OCI-LY3 (cell line): ENCODE measurements around the gene ERBB4.

ENCODE experiments used
- H2AFZ ChIP-seq: fragments of 200-600, 300-600 bp; shearing (Covaris generic); 2 replicates; pipeline ENCODE4 v1.6.0; 2014; ENCODE audit warnings: antibody characterized with exemption, low read depth, low read length
- H3K27ac ChIP-seq: fragments of 200-600, 300-600 bp; sonication (generic); 2 replicates; pipeline ENCODE4 v1.5.1; 2014; ENCODE audit warnings: mild to moderate bottlenecking, low read length, moderate library complexity, mixed read lengths
- H3K27me3 ChIP-seq: fragments of 200-600, 300-600 bp; sonication (generic); 2 replicates; pipeline ENCODE4 v1.6.1; 2014; ENCODE audit warnings: low read depth, low read length, mixed read lengths
- H3K36me3 ChIP-seq: fragments of 200-600, 300-600 bp; sonication (generic); replicated peaks from 2 replicates; pipeline ENCODE3; 2014; ENCODE audit warnings: low read depth, low read length, mixed read lengths
- H3K4me1 ChIP-seq: fragments of 300-600, 200-600 bp; sonication (generic); 2 replicates; pipeline ENCODE4 v1.6.1; 2014; ENCODE audit warnings: low read length, mixed read lengths
- H3K4me2 ChIP-seq: fragments of 200-600, 300-600 bp; sonication (generic); 2 replicates; pipeline ENCODE4 v1.6.1; 2014; ENCODE audit warnings: low read length, mixed read lengths
- H3K4me3 ChIP-seq: fragments of 300-600, 200-600 bp; sonication (generic); 2 replicates; pipeline ENCODE4 v1.5.1; 2014; ENCODE audit warnings: antibody characterized with exemption, mild to moderate bottlenecking, low read length, moderate library complexity
- H3K79me2 ChIP-seq: fragments of 300-600, 200-600 bp; shearing (Covaris generic); 2 replicates; pipeline ENCODE4 v1.6.1; 2014; ENCODE audit warnings: mild to moderate bottlenecking, low read length, mixed read lengths
- H3K9ac ChIP-seq: fragments of 300-600, 200-600 bp; shearing (Covaris generic); 2 replicates; pipeline ENCODE4 v1.6.0; 2014; ENCODE audit warnings: mild to moderate bottlenecking, low read length, moderate library complexity
- H3K9me3 ChIP-seq: fragments of 200-600, 300-600 bp; shearing (Covaris generic); 2 replicates; pipeline ENCODE4 v1.6.1; 2014; ENCODE audit warnings: low read length, mixed read lengths; ENCODE audit not compliant: insufficient read depth
- H4K20me1 ChIP-seq: fragments of 200-600, 300-600 bp; sonication (generic); 2 replicates; pipeline ENCODE4 v1.6.1; 2016; ENCODE audit warnings: low read length, mixed read lengths; ENCODE audit not compliant: insufficient read depth
- CTCF ChIP-seq: fragments of 200-600, 300-600 bp; sonication (generic); IDR thresholded peaks from 2 replicates; pipeline ENCODE4 v1.5.1; 2014; ENCODE audit warnings: antibody characterized with exemption, low read length, low read depth
- EZH2phosphoT487 ChIP-seq: fragments of 200-600 bp; shearing (Covaris generic); IDR thresholded peaks from 2 replicates; pipeline ENCODE4 v1.6.1; 2018; ENCODE audit warnings: antibody characterized with exemption, mixed run types, low read depth

The ERBB4 gene

DNA sequence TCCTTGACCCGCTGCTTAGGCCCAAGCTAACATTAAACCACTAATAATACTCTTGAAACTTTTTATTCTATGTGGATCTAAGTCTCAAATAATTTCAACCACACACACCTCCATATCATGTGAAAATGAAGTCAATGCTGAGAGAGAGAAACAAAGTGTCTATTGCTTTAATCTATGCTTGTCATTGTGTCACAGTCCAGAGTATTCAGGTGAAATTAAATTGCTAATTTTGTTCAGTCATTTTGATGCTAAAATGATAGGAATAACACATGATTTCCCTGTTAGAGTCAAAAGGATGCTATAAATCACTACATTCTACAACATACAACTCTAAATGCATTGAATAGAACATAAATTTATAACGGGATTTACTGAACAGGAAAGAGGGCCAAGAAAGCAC, 195.4 kb downstream of the ERBB4 start:
- Histone ChIP-seq H3K79me2 (no peaks in the 10 kb centered on the region), H3K4me2 (no peak overlapping the region), H3K4me3 (no peak overlapping the region), H3K4me1 (no peaks in the 10 kb centered on the region), H3K27me3 (no peaks in the 10 kb centered on the region), H3K36me3 (no peaks in the 10 kb centered on the region), H3K9me3 (0 out of 2 replicates have a peak, but pooled peaks cover 6% of the 10 kb centered on the region), H4K20me1 (no peaks in the 10 kb centered on the region), H3K27ac (no peak overlapping the region), H3K9ac (no peak overlapping the region), H2AFZ (no peak overlapping the region)
- no peak for TF ChIP-seq CTCF
- TF ChIP-seq EZH2phosphoT487, result no peak

DNA sequence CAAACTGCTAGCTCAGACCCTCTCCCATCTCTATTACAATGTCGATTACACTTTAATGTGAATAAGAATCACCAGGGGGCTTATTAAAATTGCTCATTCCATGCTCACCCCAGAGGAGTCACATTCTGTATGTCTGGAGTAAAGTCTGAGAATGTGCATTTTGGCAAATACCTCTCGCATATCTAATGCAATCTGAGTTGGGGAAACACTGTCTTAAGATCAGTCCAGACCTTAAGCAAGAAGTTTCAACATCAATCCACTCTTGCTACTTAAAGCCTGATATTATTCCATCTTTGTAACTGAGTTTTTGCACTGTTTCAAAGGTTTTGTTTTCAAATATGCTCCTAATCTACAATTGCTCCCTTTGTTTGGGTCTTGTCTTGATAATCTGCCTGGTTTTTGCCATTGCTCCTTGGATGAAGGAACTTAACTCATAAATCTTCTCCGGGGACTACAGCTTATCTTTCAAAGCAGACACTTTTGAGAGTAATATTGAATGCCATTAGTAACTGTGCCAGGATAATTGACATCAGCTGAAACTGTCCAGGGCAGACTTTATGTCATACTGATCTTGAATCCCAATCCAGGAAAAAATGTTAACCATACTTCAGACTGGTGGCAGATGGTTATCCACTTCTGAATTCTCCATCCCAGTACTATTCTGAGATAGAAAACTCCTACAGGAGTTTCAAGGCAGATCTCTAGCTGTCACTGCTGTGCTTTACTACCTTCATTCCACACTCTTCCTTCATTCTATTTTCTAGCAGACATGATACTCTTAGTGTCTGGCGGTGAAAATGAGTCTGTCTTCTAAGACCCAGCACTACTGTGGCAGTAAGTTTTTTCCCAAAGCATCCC, 200.9 kb downstream of the ERBB4 start:
- H3K36me3 ChIP-seq, result no peaks in the 10 kb centered on the region
- H3K4me2 ChIP-seq, result no peak overlapping the region
- no peaks in the 10 kb centered on the region for H4K20me1 ChIP-seq
- no peak overlapping the region for H3K9ac ChIP-seq
- H3K4me1 ChIP-seq, result no peaks in the 10 kb centered on the region
- H3K79me2 ChIP-seq, result no peaks in the 10 kb centered on the region
- 0 out of 2 replicates have a peak overlapping the region, but pooled peaks have one; percentile 3 for H2AFZ ChIP-seq
- no peak for TF ChIP-seq CTCF
- TF ChIP-seq EZH2phosphoT487, result no peak
- H3K4me3 ChIP-seq, result no peak overlapping the region
- H3K9me3 ChIP-seq, result 0 out of 2 replicates have a peak, but pooled peaks cover 1% of the 10 kb centered on the region
- no peaks in the 10 kb centered on the region for H3K27me3 ChIP-seq
- H3K27ac ChIP-seq, result no peak overlapping the region

GRCh38 chr2:212337036-212337435, 201.6 kb downstream of the ERBB4 start:
- Histone ChIP-seq H4K20me1 (no peaks in the 10 kb centered on the region), H3K27ac (no peak overlapping the region), H3K9ac (no peak overlapping the region), H3K36me3 (no peaks in the 10 kb centered on the region), H3K79me2 (no peaks in the 10 kb centered on the region), H3K27me3 (no peaks in the 10 kb centered on the region), H3K4me3 (no peak overlapping the region), H2AFZ (no peak overlapping the region), H3K4me2 (no peak overlapping the region), H3K9me3 (no peaks in the 10 kb centered on the region), H3K4me1 (no peaks in the 10 kb centered on the region)
- TF ChIP-seq EZH2phosphoT487 (no peak), CTCF (no peak)

- H3K36me3 ChIP-seq, result no peaks in the 10 kb centered on the region
- H3K79me2 ChIP-seq, result no peaks in the 10 kb centered on the region
- no peak overlapping the region for H3K4me3 ChIP-seq
- no peak overlapping the region for H3K4me2 ChIP-seq
- no peaks in the 10 kb centered on the region for H3K27me3 ChIP-seq
- H4K20me1 ChIP-seq, result no peaks in the 10 kb centered on the region
- no peak overlapping the region for H3K9ac ChIP-seq
- H3K27ac ChIP-seq, result no peak overlapping the region
- no peak overlapping the region for H2AFZ ChIP-seq
- H3K4me1 ChIP-seq, result no peaks in the 10 kb centered on the region
- TF ChIP-seq EZH2phosphoT487 (no peak), CTCF (no peak)
- no peaks in the 10 kb centered on the region for H3K9me3 ChIP-seq
These were observed 208.3 kb downstream of the ERBB4 start for GRCh38 chr2:212330263-212330662.
